GM10266 (cell line): ENCODE measurements around the gene BCAS4.

ENCODE experiments used
- DNase-seq: peaks from one replicate; pipeline ENCODE4 v3.0.0; 2012; ENCODE audit errors: extremely low spot score
- TF ChIP-seq, protein P1 (sequence below): IDR thresholded peaks from 2 replicates; pipeline ENCODE4 v1.5.1; 2012; ENCODE audit warnings: mild to moderate bottlenecking, low read depth; ENCODE audit not compliant: control insufficient read depth, insufficient read depth; ENCODE audit errors: missing control alignments

BCAS4 gene

DNA sequence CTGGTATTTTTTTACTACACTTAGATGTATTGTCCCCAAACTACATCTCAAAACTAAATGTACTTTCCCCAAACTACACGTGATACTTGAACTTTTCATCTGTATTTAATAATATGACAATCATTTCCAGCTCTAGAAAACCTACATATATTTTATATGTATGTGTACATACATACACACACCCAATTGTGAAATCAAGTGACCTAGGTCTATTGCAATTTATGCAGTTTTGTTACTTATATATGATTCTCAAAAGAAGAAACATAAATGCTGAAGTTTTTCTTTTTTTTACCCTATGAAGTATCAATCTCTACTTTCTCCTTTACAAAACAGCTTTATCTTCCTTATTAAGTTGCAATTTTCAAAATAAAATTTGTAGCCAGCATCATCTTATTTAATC is 131.7 kb downstream of the BCAS4 start:
- TF ChIP-seq, protein P1, sequence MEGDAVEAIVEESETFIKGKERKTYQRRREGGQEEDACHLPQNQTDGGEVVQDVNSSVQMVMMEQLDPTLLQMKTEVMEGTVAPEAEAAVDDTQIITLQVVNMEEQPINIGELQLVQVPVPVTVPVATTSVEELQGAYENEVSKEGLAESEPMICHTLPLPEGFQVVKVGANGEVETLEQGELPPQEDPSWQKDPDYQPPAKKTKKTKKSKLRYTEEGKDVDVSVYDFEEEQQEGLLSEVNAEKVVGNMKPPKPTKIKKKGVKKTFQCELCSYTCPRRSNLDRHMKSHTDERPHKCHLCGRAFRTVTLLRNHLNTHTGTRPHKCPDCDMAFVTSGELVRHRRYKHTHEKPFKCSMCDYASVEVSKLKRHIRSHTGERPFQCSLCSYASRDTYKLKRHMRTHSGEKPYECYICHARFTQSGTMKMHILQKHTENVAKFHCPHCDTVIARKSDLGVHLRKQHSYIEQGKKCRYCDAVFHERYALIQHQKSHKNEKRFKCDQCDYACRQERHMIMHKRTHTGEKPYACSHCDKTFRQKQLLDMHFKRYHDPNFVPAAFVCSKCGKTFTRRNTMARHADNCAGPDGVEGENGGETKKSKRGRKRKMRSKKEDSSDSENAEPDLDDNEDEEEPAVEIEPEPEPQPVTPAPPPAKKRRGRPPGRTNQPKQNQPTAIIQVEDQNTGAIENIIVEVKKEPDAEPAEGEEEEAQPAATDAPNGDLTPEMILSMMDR, result no peak
- no peak for DNase-seq
